Measurements from ENCODE around the gene SEMA7A.

DNA sequence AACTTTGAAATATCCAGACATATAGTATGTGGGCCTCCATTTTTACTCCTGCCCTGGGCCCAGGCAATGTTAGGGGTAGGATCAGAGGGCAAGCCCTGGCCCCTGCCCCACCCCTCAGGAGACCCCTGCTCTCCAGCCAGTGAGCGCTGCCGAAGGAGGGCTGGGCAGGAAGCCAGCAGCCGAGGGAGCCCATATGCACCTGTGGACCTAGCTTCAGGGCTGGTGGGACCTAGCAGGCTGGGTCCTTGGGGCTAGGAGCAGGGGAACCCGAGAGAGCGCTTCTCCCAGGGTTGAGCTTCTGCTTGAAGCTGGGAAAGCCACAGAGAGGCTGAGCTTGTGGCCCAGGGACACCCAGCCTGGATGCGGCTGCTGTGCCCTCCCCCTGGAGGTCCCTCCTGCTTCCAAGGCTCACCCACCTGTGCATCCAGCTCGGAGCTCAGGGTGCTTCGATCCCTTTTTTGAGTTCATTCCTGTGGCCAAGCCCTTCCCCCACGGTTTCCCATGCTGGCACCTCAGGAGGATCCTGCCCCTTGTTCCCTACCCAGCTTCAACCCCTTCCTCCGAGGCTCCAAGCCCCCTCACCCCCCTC is 45.3 kb downstream of the SEMA7A start:
- TF ChIP-seq, protein P1, sequence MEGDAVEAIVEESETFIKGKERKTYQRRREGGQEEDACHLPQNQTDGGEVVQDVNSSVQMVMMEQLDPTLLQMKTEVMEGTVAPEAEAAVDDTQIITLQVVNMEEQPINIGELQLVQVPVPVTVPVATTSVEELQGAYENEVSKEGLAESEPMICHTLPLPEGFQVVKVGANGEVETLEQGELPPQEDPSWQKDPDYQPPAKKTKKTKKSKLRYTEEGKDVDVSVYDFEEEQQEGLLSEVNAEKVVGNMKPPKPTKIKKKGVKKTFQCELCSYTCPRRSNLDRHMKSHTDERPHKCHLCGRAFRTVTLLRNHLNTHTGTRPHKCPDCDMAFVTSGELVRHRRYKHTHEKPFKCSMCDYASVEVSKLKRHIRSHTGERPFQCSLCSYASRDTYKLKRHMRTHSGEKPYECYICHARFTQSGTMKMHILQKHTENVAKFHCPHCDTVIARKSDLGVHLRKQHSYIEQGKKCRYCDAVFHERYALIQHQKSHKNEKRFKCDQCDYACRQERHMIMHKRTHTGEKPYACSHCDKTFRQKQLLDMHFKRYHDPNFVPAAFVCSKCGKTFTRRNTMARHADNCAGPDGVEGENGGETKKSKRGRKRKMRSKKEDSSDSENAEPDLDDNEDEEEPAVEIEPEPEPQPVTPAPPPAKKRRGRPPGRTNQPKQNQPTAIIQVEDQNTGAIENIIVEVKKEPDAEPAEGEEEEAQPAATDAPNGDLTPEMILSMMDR (conservative IDR thresholded peaks at IDR 0.05; ENCODE audit: low read depth, low read length), result no peak
- TF ChIP-seq EZH2phosphoT487 (IDR thresholded peaks at IDR 0.05; ENCODE audit: borderline replicate concordance, low read length), result no peak
- TF ChIP-seq EZH2 (IDR thresholded peaks at IDR 0.05; ENCODE audit: low read length, unreplicated experiment), result no peak
